Type B pancreatic cell (in vitro differentiated cells): ENCODE measurements around the gene COL13A1. TPM values are rescaled to one million over a fixed set of nuclear protein-coding genes. Genes with fewer than 3 reads are reported as not detected.

Experiments used
- DNase-seq: peaks from one replicate; pipeline ENCODE4 v3.0.0; 2021; ENCODE audit warnings: mixed read lengths; ENCODE audit not compliant: unreplicated experiment; ENCODE audit errors: extremely low spot score
- H3K27ac Mint-ChIP-seq: 2 replicates; pipeline ENCODE4 v1.8.0; 2021; ENCODE audit warnings: mild to moderate bottlenecking, mixed read lengths
- H3K27me3 Mint-ChIP-seq: 2 replicates; pipeline ENCODE4 v1.8.0; 2021; ENCODE audit warnings: mixed read lengths
- H3K36me3 Mint-ChIP-seq: 2 replicates; pipeline ENCODE4 v1.8.0; 2021; ENCODE audit warnings: mixed read lengths
- H3K4me1 Mint-ChIP-seq: one replicate; pipeline ENCODE4 v1.8.0; 2021; ENCODE audit warnings: mixed read lengths; ENCODE audit not compliant: unreplicated experiment
- H3K4me3 Mint-ChIP-seq: 2 replicates; pipeline ENCODE4 v1.8.0; 2021; ENCODE audit warnings: mild to moderate bottlenecking, mixed read lengths
- H3K9me3 Mint-ChIP-seq: 2 replicates; pipeline ENCODE4 v1.8.0; 2021; ENCODE audit warnings: mixed read lengths
- CTCF ChIP-seq: fragments of 200-600 bp; sonication (generic); conservative IDR thresholded peaks from 2 replicates; pipeline ENCODE4 v1.5.0; 2021; ENCODE audit warnings: antibody characterized with exemption, mild to moderate bottlenecking
- total RNA-seq: library from RNA; stranded (reverse); gene quantifications from 2 replicates; pipeline ENCODE4 v1.2.1, GENCODE V29; 2021; ENCODE audit warnings: low replicate concordance

Gene COL13A1
- total RNA-seq, 1 donor from 2014 or later = 18.6 TPM

- Mint-ChIP-seq H3K27ac (no peak overlapping the region), H3K36me3 (no peaks in the 10 kb centered on the region), H3K9me3 (no peaks in the 10 kb centered on the region), H3K4me3 (no peak overlapping the region), H3K4me1 (no peaks in the 10 kb centered on the region), H3K27me3 (peaks cover 8% of the 10 kb centered on the region)
- no peak for TF ChIP-seq CTCF
- no peak for DNase-seq
Measured at GRCh38 chr10:69991151-69991550, 189.4 kb downstream of the COL13A1 start.

- no peak for TF ChIP-seq CTCF
- Mint-ChIP-seq H3K27ac (no peak overlapping the region), H3K4me3 (no peak overlapping the region), H3K9me3 (no peaks in the 10 kb centered on the region), H3K36me3 (no peaks in the 10 kb centered on the region), H3K27me3 (peaks cover 3% of the 10 kb centered on the region), H3K4me1 (no peaks in the 10 kb centered on the region)
- DNase-seq = no peak
Measured at GRCh38 chr10:69994262-69994661, 192.6 kb downstream of the COL13A1 start.

GRCh38 chr10:69996611-69997010, 194.9 kb downstream of the COL13A1 start:
- Mint-ChIP-seq H3K4me3 (no peak overlapping the region), H3K36me3 (no peaks in the 10 kb centered on the region), H3K27ac (no peak overlapping the region), H3K4me1 (no peaks in the 10 kb centered on the region), H3K9me3 (no peaks in the 10 kb centered on the region), H3K27me3 (peaks cover 3% of the 10 kb centered on the region)
- no peak for TF ChIP-seq CTCF
- no peak for DNase-seq

- Mint-ChIP-seq H3K4me1 (no peaks in the 10 kb centered on the region), H3K9me3 (no peaks in the 10 kb centered on the region), H3K27me3 (peaks cover 3% of the 10 kb centered on the region), H3K27ac (no peak overlapping the region), H3K4me3 (no peak overlapping the region), H3K36me3 (no peaks in the 10 kb centered on the region)
- TF ChIP-seq CTCF = no peak
- DNase-seq = no peak
Measured at GRCh38 chr10:70000262-70000661, 198.6 kb downstream of the COL13A1 start.

- H3K4me3 Mint-ChIP-seq = no peak overlapping the region
- TF ChIP-seq CTCF = no peak
- no peaks in the 10 kb centered on the region for H3K36me3 Mint-ChIP-seq
- H3K27me3 Mint-ChIP-seq = peaks cover 3% of the 10 kb centered on the region
- H3K4me1 Mint-ChIP-seq = peaks cover 8% of the 10 kb centered on the region
- no peak overlapping the region for H3K27ac Mint-ChIP-seq
- no peak for DNase-seq
- H3K9me3 Mint-ChIP-seq = no peaks in the 10 kb centered on the region
Measured at GRCh38 chr10:70007116-70007820, 205.6 kb downstream of the COL13A1 start.

Other genes starting within 250 kb of the COL13A1 start
- gene NEUROG3, start 228.5 kb upstream of the COL13A1 start, total RNA-seq = 0.51 and 0.93 TPM in 2 replicates
- 8.8 and 9.8 TPM in 2 replicates for gene FAM241B, start 171.7 kb upstream of the COL13A1 start, total RNA-seq